HG03558 (cell line): ENCODE measurements around the gene CA5B.
"Not testable (repeated sequence)": the region's sequence is repeated elsewhere in the genome, so short reads cannot be mapped to it uniquely, and the experiment has no call there.

Experiments
- ATAC-seq: cut with Tn5 transposase; IDR thresholded peaks from one replicate; pipeline ENCODE4 v1.9.1; 2021; ENCODE audit warnings: moderate number of reproducible peaks; ENCODE audit not compliant: unreplicated experiment; ENCODE audit errors: extremely low read depth

CA5B gene

GRCh38 chrX:15737959-15738902 is at the start of gene CA5B:
Gene CA5B, plus strand, starts transcription at chrX:15738270. Its CDS starts 11,754 bp downstream, at chrX:15750024.
- ATAC-seq = peak; percentile 75

GRCh38 chrX:15694941-15695451 is 43.1 kb upstream of the CA5B start:
- no peak for ATAC-seq

- no peak for ATAC-seq
These were observed 41.6 kb upstream of the CA5B start for GRCh38 chrX:15696516-15696915.

- no peak for ATAC-seq
These were observed 35.3 kb upstream of the CA5B start for GRCh38 chrX:15702488-15703371.

GRCh38 chrX:15703809-15704208 is 34.3 kb upstream of the CA5B start:
- ATAC-seq = not testable (repeated sequence)

- not testable (repeated sequence) for ATAC-seq
These were observed 33.8 kb upstream of the CA5B start for GRCh38 chrX:15704273-15704672.

- no peak for ATAC-seq
These were observed 23.5 kb upstream of the CA5B start for GRCh38 chrX:15714529-15714928.

GRCh38 chrX:15718283-15718970 is 19.6 kb upstream of the CA5B start:
- ATAC-seq = no peak

GRCh38 chrX:15719324-15719968 is 18.6 kb upstream of the CA5B start:
- ATAC-seq = no peak

GRCh38 chrX:15721911-15722310 is 16.2 kb upstream of the CA5B start:
- no peak for ATAC-seq

- no peak for ATAC-seq
These were observed 14.1 kb upstream of the CA5B start for GRCh38 chrX:15723887-15724517.

- ATAC-seq = no peak
These were observed 13.2 kb upstream of the CA5B start for GRCh38 chrX:15724911-15725310.

- not testable (repeated sequence) for ATAC-seq
These were observed 6.7 kb upstream of the CA5B start for GRCh38 chrX:15731368-15731767.

- ATAC-seq = no peak
These were observed 696 bp upstream of the CA5B start for GRCh38 chrX:15737190-15737958.

GRCh38 chrX:15739886-15740285 is 1.8 kb downstream of the CA5B start:
- no peak for ATAC-seq

- no peak for ATAC-seq
These were observed 6.3 kb downstream of the CA5B start for GRCh38 chrX:15744181-15744867.

- no peak for ATAC-seq
These were observed 7.1 kb downstream of the CA5B start for GRCh38 chrX:15745179-15745578.

GRCh38 chrX:15746651-15747050 is 8.6 kb downstream of the CA5B start:
- ATAC-seq = not testable (repeated sequence)
